ENCODE results near the gene PRSS2. TPM values are rescaled to one million over a fixed set of nuclear protein-coding genes. Genes with fewer than 3 reads are reported as not detected.
"Not testable (repeated sequence)": the region's sequence is repeated elsewhere in the genome, so short reads cannot be mapped to it uniquely, and the experiment has no call there.

PRSS2 gene
- total and polyA plus RNA-seq, 12 donors = 0.93 to 8.2 (median 6.3) TPM; not detected in 4

DNA sequence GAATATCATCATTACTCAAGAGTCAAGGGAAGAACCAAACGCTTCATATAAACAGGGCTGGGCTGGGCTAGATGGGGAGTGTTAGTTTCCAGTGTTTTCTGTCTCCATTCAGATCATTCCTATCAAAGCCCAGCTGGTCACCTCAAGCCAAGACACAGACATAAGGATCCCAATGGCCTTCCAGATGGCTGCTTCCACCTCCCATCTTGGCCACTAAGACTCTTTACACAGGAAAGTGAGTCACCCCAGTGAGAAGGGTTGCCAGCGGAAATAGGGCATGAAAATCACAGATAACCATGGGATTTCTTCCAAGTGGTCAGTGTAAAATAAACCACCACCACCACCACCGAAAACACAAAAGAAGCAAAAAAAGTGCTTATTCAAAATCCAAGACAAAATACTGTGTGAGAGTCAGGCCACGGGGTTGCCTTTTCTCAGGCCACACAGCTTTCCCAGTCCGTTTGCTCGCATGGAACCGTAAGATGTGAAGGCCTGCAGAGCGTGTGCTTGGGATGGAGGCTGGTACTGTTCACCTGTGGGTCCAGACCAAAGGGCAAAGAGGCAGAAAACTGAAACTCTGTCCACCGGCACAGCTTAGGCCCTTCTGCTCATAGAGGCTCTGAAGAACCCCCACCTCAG is 5.6 kb downstream of the PRSS2 start:
- ATAC-seq (peak in 4 of 8 donors; percentile 5 to 35 (median 20)), DNase-seq (no peak)
- TF ChIP-seq CTCF (IDR thresholded peaks at IDR 0.05) = no peak
- WGBS, 2 donors = 68 to 78% methylated on average over 9 of the region's 9 CpGs
- Histone ChIP-seq H3K9me3 (no peaks in the 10 kb centered on the region), H3K27ac (no peak overlapping the region), H3K36me3 (no peaks in the 10 kb centered on the region), H3K4me1 (no peaks in the 10 kb centered on the region), H3K27me3 (peaks cover 0 to 4% (median 0%) of the 10 kb centered on the region in 7 donors), H3K4me3 (no peak overlapping the region)
- intact Hi-C loops (cut with DNase I) = no loop called here

GRCh38 chr7:142776845-142777225 is 6.1 kb downstream of the PRSS2 start:
- intact Hi-C loops (cut with DNase I); ATAC-seq; H3K4me3 ChIP-seq; DNase-seq; H3K27me3 ChIP-seq; H3K4me1 ChIP-seq; H3K36me3 ChIP-seq; H3K27ac ChIP-seq; H3K9me3 ChIP-seq: not testable (repeated sequence)
- 90 to 94% methylated on average over 2 of the region's 2 CpGs for WGBS, 2 donors

GRCh38 chr7:142777318-142777717 is 6.5 kb downstream of the PRSS2 start:
- H3K4me1 ChIP-seq = no peaks in the 10 kb centered on the region
- intact Hi-C loops (cut with DNase I) = no loop called here
- H3K27me3 ChIP-seq = peaks cover 0 to 7% (median 0%) of the 10 kb centered on the region in 7 donors
- no peaks in the 10 kb centered on the region for H3K9me3 ChIP-seq
- WGBS, 2 donors = 89 to 96% methylated on average over 2 of the region's 2 CpGs
- H3K27ac ChIP-seq = no peak overlapping the region
- H3K4me3 ChIP-seq = no peak overlapping the region
- H3K36me3 ChIP-seq = no peaks in the 10 kb centered on the region
- DNase-seq (no peak), ATAC-seq (no peak)
- TF ChIP-seq CTCF (IDR thresholded peaks at IDR 0.05) = no peak

- H3K27me3 ChIP-seq = peaks cover 0 to 21% (median 0%) of the 10 kb centered on the region in 7 donors
- peaks cover 0 to 8% (median 4%) of the 10 kb centered on the region in 9 donors for H3K4me1 ChIP-seq
- TF ChIP-seq CTCF (IDR thresholded peaks at IDR 0.05) = peak; percentile 76 to 93 (median 88)
- DNase-seq = peak; percentile 81 to 87
- intact Hi-C loops (cut with DNase I) = loop anchor here (1.0 to 10.0 kb wide), 12 partner anchors 68 to 178 kb away; no protein-coding TSS in a partner anchor
- 8% methylated on average over 32 of the region's 32 CpGs for WGBS, 2 donors
- no peaks in the 10 kb centered on the region for H3K9me3 ChIP-seq
- H3K27ac ChIP-seq = no peak overlapping the region
- peak overlapping the region in 9 of 10 donors; percentile 4 to 48 (median 38) for H3K4me3 ChIP-seq
- no peaks in the 10 kb centered on the region for H3K36me3 ChIP-seq
- ATAC-seq = peak; percentile 71 to 92 (median 90)
Measured at GRCh38 chr7:142782922-142783900, 12.4 kb downstream of the PRSS2 start.
